Esophagus muscularis mucosa (tissue), 4 donors: ENCODE data around the gene RNF138. TPM values are rescaled to one million over a fixed set of nuclear protein-coding genes. Genes with fewer than 3 reads are reported as not detected.

Experiments used
- DNase-seq: peaks from one replicate; pipeline ENCODE4 v3.0.0-alpha.2; 2017; ENCODE audit errors: extremely low spot score
- H3K27ac ChIP-seq, 4 donors: fragments of 200-600 bp; sonication (generic); replicated peaks in 1 of 4; 1 replicate in 3 of 4; 2 replicates in 1 of 4; pipeline ENCODE4 v1.5.1; 2016 to 2019; ENCODE audit warnings: mild to moderate bottlenecking in 1 of 4
- H3K27me3 ChIP-seq, 4 donors: fragments of 200-600 bp; sonication (generic); one replicate each; pipeline versions ENCODE4 v1.5.1 to v1.6.0; 2016 to 2019
- H3K36me3 ChIP-seq, 4 donors: fragments of 200-600 bp; sonication (generic); one replicate each; pipeline ENCODE4 v1.5.1; 2016 to 2019
- H3K4me1 ChIP-seq, 4 donors: fragments of 200-600 bp; sonication (generic); one replicate each; pipeline ENCODE4 v1.5.1; 2016 to 2019
- H3K4me3 ChIP-seq, 4 donors: fragments of 200-600 bp; sonication (generic); 1 replicate in 2 of 4; 2 replicates in 2 of 4; pipeline ENCODE4 v1.5.1; 2016 to 2019; ENCODE audit warnings: mild to moderate bottlenecking in 4 of 4, moderate library complexity in 1 of 4
- H3K9me3 ChIP-seq, 4 donors: fragments of 200-600 bp; sonication (generic); 1 replicate in 3 of 4; 2 replicates in 1 of 4; pipeline ENCODE4 v1.5.1; 2016 to 2019
- EP300 ChIP-seq: sonication (generic); formaldehyde crosslinking; IDR thresholded peaks from one replicate; pipeline ENCODE4 v1.6.1; 2017; ENCODE audit warnings: antibody characterized with exemption
- POLR2A ChIP-seq: fragments of 450-650 bp; IDR thresholded peaks from one replicate; pipeline ENCODE4 v1.6.1; 2017; ENCODE audit warnings: antibody characterized with exemption, moderate library complexity, mild to moderate bottlenecking, low read depth
- POLR2AphosphoS5 ChIP-seq, 2 donors: sonication (generic); formaldehyde crosslinking; IDR thresholded peaks; one replicate each; pipeline ENCODE4 v1.6.1; 2017; ENCODE audit warnings: antibody characterized with exemption in 2 of 2
- WGBS: methylation state at CpG from one replicate; pipeline ENCODE4 v1.1.5; 2018; 5-methylcytosine and 5-hydroxymethylcytosine counted together
- intact Hi-C: fragments of 100-400 bp; cut with DNase I; formaldehyde crosslinking; loops from one replicate; pipeline ENCODE4 v1.15.1; 2023
- total RNA-seq, 4 donors: library from RNA; depleted of rRNA; stranded (reverse); fragments of >200 nt; gene quantifications; one replicate each; pipeline versions ENCODE4 v1.1.0 to v1.2.1, GENCODE V29; 2016
- TF ChIP-seq, protein P1 (sequence below), 3 experiments: fragments of 200-600 bp in 2 of 3; fragments of 450-650 bp in 1 of 3; sonication (generic) in 2 of 3; IDR thresholded peaks; one replicate each; pipeline ENCODE4 v1.5.1; 2017 to 2019; ENCODE audit warnings: antibody characterized with exemption in 3 of 3, mild to moderate bottlenecking in 2 of 3, moderate library complexity in 1 of 3

Gene RNF138
- total RNA-seq, 4 donors from 2014 or later: 19.5 to 34.1 (median 24.1) TPM

DNA sequence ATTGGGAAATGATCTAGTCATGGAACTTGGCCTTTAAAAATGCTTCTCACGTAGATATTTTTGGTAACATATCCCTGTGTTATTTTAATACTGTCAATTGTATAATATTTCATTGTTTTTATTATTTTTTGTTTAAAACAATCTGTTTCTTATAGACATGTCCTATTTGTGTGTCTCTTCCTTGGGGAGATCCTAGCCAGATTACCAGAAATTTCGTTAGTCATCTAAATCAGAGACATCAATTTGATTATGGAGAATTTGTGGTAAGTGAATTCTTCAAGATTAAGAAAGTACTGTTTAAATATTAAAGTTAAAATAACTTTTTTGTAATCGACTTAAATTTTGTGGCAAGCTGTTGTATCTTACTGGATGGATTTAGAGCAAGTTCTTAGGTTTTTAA, 34.9 kb downstream of the RNF138 start:
- 88% methylated on average over 3 of the region's 3 CpGs for WGBS
- H3K36me3 ChIP-seq: peaks cover 0 to 75% (median 40%) of the 10 kb centered on the region in 4 donors

DNA sequence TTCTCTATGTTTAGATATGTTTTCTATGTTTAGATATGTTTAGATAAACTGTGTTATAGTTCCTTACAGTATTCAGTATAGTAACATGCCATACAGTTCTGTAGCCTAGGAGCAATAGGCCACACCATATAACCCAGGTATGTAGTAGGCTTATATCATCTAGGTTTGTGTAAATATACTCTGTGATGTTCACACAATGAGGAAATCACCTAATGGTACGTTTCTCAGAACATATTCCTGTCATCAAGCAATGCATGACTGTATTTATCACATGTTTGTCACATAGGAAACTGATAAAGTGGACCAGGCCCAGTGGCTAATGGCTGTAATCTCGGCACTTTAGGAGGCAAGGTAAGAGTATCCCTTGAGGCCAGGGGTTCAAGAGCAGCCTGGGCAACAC, 44.0 kb downstream of the RNF138 start:
- H3K4me1 ChIP-seq: no peaks in the 10 kb centered on the region
- H3K4me3 ChIP-seq: no peak overlapping the region
- DNase-seq: no peak
- no peaks in the 10 kb centered on the region for H3K27me3 ChIP-seq
- WGBS: 82% methylated on average over 2 of the region's 2 CpGs
- intact Hi-C loops: no loop called here
- peaks cover 0 to 26% (median 5%) of the 10 kb centered on the region in 4 donors for H3K36me3 ChIP-seq
- H3K27ac ChIP-seq: no peak overlapping the region
- TF ChIP-seq, protein P1, sequence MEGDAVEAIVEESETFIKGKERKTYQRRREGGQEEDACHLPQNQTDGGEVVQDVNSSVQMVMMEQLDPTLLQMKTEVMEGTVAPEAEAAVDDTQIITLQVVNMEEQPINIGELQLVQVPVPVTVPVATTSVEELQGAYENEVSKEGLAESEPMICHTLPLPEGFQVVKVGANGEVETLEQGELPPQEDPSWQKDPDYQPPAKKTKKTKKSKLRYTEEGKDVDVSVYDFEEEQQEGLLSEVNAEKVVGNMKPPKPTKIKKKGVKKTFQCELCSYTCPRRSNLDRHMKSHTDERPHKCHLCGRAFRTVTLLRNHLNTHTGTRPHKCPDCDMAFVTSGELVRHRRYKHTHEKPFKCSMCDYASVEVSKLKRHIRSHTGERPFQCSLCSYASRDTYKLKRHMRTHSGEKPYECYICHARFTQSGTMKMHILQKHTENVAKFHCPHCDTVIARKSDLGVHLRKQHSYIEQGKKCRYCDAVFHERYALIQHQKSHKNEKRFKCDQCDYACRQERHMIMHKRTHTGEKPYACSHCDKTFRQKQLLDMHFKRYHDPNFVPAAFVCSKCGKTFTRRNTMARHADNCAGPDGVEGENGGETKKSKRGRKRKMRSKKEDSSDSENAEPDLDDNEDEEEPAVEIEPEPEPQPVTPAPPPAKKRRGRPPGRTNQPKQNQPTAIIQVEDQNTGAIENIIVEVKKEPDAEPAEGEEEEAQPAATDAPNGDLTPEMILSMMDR (IDR thresholded peaks at IDR 0.05): no peak
- TF ChIP-seq POLR2AphosphoS5 (IDR thresholded peaks at IDR 0.05): no peak
- H3K9me3 ChIP-seq: no peaks in the 10 kb centered on the region

More for the DNA sequence above, 34.9 kb downstream of the RNF138 start:
- TF ChIP-seq EP300 (no peak), POLR2AphosphoS5 (IDR thresholded peaks at IDR 0.05) (no peak), POLR2A (no peak)
- TF ChIP-seq, protein P1 (IDR thresholded peaks at IDR 0.05): no peak
- Histone ChIP-seq H3K9me3 (no peaks in the 10 kb centered on the region), H3K4me3 (no peak overlapping the region), H3K27me3 (no peaks in the 10 kb centered on the region), H3K27ac (no peak overlapping the region), H3K4me1 (no peaks in the 10 kb centered on the region)
- DNase-seq: no peak
- intact Hi-C loops: no loop called here

DNA sequence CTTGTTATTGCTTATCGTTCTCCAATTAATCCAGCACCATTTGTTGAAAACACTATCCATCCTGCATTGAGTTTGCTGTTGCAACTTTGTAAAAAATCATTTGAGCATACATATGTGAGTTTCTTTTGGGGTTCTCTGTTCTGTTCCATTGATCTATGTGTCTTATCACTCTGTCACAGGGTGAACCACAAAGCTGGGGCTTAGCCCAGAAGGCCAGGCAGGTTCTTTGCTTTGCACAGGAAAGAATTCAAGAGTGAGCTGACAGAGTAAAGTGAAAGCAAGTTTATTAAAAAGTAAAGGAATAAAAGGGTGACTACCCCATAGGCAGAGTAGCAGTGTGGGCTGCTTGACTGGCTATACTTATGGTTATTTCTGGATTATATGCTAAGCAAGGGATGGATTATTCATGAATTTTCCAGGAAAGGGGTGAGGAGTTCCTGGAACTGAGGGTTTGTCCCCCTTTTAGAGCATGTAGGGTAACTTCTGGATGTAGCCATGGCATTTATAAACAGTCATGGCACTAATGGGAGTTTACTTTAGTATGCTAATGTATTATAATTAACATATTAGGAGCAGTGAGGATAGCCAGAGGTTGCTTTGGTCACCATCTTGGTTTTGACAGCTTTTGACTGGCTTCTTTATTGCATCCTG, 46.8 kb downstream of the RNF138 start:
- no peak overlapping the region for H3K4me3 ChIP-seq
- no peak for DNase-seq
- H3K4me1 ChIP-seq: no peaks in the 10 kb centered on the region
- 82% methylated on average over 1 of the region's 1 CpG for WGBS
- no peaks in the 10 kb centered on the region for H3K27me3 ChIP-seq
- intact Hi-C loops: no loop called here
- H3K9me3 ChIP-seq: no peaks in the 10 kb centered on the region
- peaks cover 0 to 5% (median 0%) of the 10 kb centered on the region in 4 donors for H3K36me3 ChIP-seq
- TF ChIP-seq POLR2A: no peak
- TF ChIP-seq POLR2AphosphoS5 (IDR thresholded peaks at IDR 0.05): no peak
- TF ChIP-seq, protein P1 (IDR thresholded peaks at IDR 0.05): no peak
- TF ChIP-seq EP300: no peak
- H3K27ac ChIP-seq: no peak overlapping the region

DNA sequence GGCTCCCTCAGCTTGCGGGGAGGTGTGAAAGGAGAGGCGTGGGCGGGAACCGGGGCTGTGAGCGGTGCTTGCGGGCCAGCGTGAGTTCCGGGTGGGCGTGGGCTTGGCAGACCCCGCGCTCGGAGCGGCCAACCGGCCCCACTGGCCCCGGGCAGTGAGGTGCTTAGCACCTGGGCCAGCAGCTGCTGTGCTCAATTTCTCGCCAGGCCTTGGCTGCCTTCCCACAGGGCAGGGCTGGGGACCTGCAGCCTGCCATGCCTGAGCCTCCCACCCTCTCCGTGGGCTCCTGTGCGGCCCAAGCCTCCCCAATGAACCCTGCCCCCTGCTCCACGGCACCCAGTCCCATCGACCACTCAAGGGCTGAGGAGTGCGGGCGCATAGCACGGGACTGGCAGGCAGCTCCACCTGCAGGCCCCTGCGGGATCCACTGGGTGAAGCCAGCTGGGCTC, 48.2 kb downstream of the RNF138 start:
- 97% methylated on average over 6 of the region's 24 CpGs for WGBS
- H3K36me3 ChIP-seq: no peaks in the 10 kb centered on the region
- no peaks in the 10 kb centered on the region for H3K4me1 ChIP-seq
- no peak overlapping the region for H3K27ac ChIP-seq
- H3K27me3 ChIP-seq: no peaks in the 10 kb centered on the region
- TF ChIP-seq EP300: no peak
- TF ChIP-seq, protein P1 (IDR thresholded peaks at IDR 0.05): no peak
- TF ChIP-seq POLR2AphosphoS5 (IDR thresholded peaks at IDR 0.05): no peak
- no peak for TF ChIP-seq POLR2A
- H3K4me3 ChIP-seq: no peak overlapping the region
- no peak for DNase-seq
- intact Hi-C loops: no loop called here
- H3K9me3 ChIP-seq: no peaks in the 10 kb centered on the region
